ENCODE results near the gene CSRP1. TPM values are rescaled to one million over a fixed set of nuclear protein-coding genes. Genes with fewer than 3 reads are reported as not detected.

The CSRP1 gene
- polyA plus RNA-seq, 2 of the 4 experiments (the other 2 are of a cell fraction) = 277 to 655 TPM

- DNase-seq (ENCODE audit: low read depth in 1 of 2, low spot score in 1 of 2) (no peak), FAIRE-seq (no peak), ATAC-seq (no peak)
- POLR2A ChIA-PET = interaction anchor here (0.6 kb wide), 1 partner anchor 9 kb away, joined by 3 read pairs; the partner anchor contains the start of gene PHLDA3
- CTCF ChIA-PET = interaction anchor here (3.2 to 20.1 kb wide), 5 partner anchors 9 to 50 kb away, joined by 14 to 376 read pairs (median 188); partner anchors contain the start of genes CSRP1 and PHLDA3
- Histone ChIP-seq H3K27ac (peak overlapping the region; percentile 98 to 99), H3K4me2 (no peak overlapping the region; the same call in 2 of the 3 replicates), H3K9me3 (no peaks in the 10 kb centered on the region), H3K4me3 (no peak overlapping the region), H3K4me1 (peaks cover 81% of the 10 kb centered on the region)
- 85% methylated on average over 5 of the region's 5 CpGs for WGBS (ENCODE audit: missing lambda C conversion rate)
- TF ChIP-seq NPAS2 (CRISPR knock-in tag; IDR thresholded peaks at IDR 0.05; ENCODE audit: borderline replicate concordance) (no peak), MYC (IDR thresholded peaks at IDR 0.05; ENCODE audit: borderline replicate concordance, low read length) (no peak), RFX5 (IDR thresholded peaks at IDR 0.05) (no peak), MAZ (IDR thresholded peaks at IDR 0.05; ENCODE audit: borderline replicate concordance, low read depth, low read length) (no peak), TFCP2L1 (CRISPR knock-in tag; IDR thresholded peaks at IDR 0.05) (no peak), NFE2L2 (conservative IDR thresholded peaks at IDR 0.05; ENCODE audit: low read length) (no peak)
- TF ChIP-seq, protein P1, sequence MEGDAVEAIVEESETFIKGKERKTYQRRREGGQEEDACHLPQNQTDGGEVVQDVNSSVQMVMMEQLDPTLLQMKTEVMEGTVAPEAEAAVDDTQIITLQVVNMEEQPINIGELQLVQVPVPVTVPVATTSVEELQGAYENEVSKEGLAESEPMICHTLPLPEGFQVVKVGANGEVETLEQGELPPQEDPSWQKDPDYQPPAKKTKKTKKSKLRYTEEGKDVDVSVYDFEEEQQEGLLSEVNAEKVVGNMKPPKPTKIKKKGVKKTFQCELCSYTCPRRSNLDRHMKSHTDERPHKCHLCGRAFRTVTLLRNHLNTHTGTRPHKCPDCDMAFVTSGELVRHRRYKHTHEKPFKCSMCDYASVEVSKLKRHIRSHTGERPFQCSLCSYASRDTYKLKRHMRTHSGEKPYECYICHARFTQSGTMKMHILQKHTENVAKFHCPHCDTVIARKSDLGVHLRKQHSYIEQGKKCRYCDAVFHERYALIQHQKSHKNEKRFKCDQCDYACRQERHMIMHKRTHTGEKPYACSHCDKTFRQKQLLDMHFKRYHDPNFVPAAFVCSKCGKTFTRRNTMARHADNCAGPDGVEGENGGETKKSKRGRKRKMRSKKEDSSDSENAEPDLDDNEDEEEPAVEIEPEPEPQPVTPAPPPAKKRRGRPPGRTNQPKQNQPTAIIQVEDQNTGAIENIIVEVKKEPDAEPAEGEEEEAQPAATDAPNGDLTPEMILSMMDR (IDR thresholded peaks at IDR 0.05) = no peak
Observed at GRCh38 chr1:201459775-201460174, 47.1 kb downstream of the CSRP1 start.

GRCh38 chr1:201459052-201459451 lies 47.9 kb downstream of the CSRP1 start:
- Histone ChIP-seq H3K4me3 (no peak overlapping the region), H3K4me2 (no peak overlapping the region), H3K27ac (peak overlapping the region; percentile 98 to 99), H3K9me3 (no peaks in the 10 kb centered on the region), H3K4me1 (peaks cover 74% of the 10 kb centered on the region)
- ChIA-PET POLR2A (no interaction called here), CTCF (interaction anchor here (3.2 to 20.1 kb wide), 5 partner anchors 10 to 50 kb away, joined by 14 to 376 read pairs (median 188); partner anchors contain the start of genes CSRP1 and PHLDA3)
- TF ChIP-seq POLR2AphosphoS2 (conservative IDR thresholded peaks at IDR 0.05; ENCODE audit: low read length) (no peak), NR3C1 (IDR thresholded peaks at IDR 0.05) (no peak), KDM5A (IDR thresholded peaks at IDR 0.05) (no peak), RNF2 (IDR thresholded peaks at IDR 0.05; ENCODE audit: borderline replicate concordance, low read depth) (no peak), EHF (CRISPR knock-in tag; IDR thresholded peaks at IDR 0.05) (no peak), RARB (CRISPR knock-in tag; IDR thresholded peaks at IDR 0.05) (no peak), EHMT2 (IDR thresholded peaks at IDR 0.05; ENCODE audit: low read depth) (no peak), MAZ (IDR thresholded peaks at IDR 0.05; ENCODE audit: borderline replicate concordance, low read depth, low read length) (no peak), SREBF2 (IDR thresholded peaks at IDR 0.05) (no peak), NPAS2 (CRISPR knock-in tag; IDR thresholded peaks at IDR 0.05; ENCODE audit: borderline replicate concordance) (no peak), MAFK (IDR thresholded peaks at IDR 0.05; ENCODE audit: partially characterized antibody) (no peak), JUN (IDR thresholded peaks at IDR 0.05) (no peak), RAD21 (conservative IDR thresholded peaks at IDR 0.05 in 1 of 2, IDR thresholded peaks at IDR 0.05 in 1 of 2) (no peak)
- TF ChIP-seq, protein P2, sequence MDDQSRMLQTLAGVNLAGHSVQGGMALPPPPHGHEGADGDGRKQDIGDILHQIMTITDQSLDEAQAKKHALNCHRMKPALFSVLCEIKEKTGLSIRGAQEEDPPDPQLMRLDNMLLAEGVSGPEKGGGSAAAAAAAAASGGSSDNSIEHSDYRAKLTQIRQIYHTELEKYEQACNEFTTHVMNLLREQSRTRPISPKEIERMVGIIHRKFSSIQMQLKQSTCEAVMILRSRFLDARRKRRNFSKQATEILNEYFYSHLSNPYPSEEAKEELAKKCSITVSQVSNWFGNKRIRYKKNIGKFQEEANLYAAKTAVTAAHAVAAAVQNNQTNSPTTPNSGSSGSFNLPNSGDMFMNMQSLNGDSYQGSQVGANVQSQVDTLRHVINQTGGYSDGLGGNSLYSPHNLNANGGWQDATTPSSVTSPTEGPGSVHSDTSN (IDR thresholded peaks at IDR 0.05) = no peak
- ATAC-seq = no peak
- no peak for FAIRE-seq
- no peak for DNase-seq (ENCODE audit: low read depth in 1 of 2, low spot score in 1 of 2)
- 84% methylated on average over 3 of the region's 3 CpGs for WGBS (ENCODE audit: missing lambda C conversion rate)

- DNase-seq (ENCODE audit: low read depth in 1 of 2, low spot score in 1 of 2) = no peak
- FAIRE-seq = no peak
- Histone ChIP-seq H3K4me2 (peak overlapping the region; percentile 60), H3K4me3 (no peak overlapping the region), H3K4me1 (peaks cover 59% of the 10 kb centered on the region), H3K9me3 (no peaks in the 10 kb centered on the region), H3K27ac (peak overlapping the region; percentile 78 to 88)
- no peak for ATAC-seq
- POLR2A ChIA-PET = interaction anchor here (1.0 to 2.3 kb wide), 2 partner anchors 11 kb away, joined by 3 to 18 read pairs; partner anchors contain the start of gene PHLDA3
- TF ChIP-seq HDAC2 (IDR thresholded peaks at IDR 0.05) = no peak
- CTCF ChIA-PET = interaction anchor here (0.9 to 20.2 kb wide), 5 partner anchors 9 to 52 kb away, joined by 3 to 376 read pairs (median 234); partner anchors contain the start of genes CSRP1 and PHLDA3
- 92% methylated on average over 4 of the region's 4 CpGs for WGBS (ENCODE audit: missing lambda C conversion rate)
Observed at GRCh38 chr1:201457508-201457960, 49.4 kb downstream of the CSRP1 start.
